ENCODE results near the gene SRPK3.

Gene SRPK3

GRCh38 chrX:153789654-153790053 lies 8.8 kb downstream of the SRPK3 start:
- DNase-seq: no peak

GRCh38 chrX:153791104-153791852 lies 10.4 kb downstream of the SRPK3 start:
- DNase-seq: no peak

GRCh38 chrX:153792368-153792767 lies 11.5 kb downstream of the SRPK3 start:
- DNase-seq: no peak

DNA sequence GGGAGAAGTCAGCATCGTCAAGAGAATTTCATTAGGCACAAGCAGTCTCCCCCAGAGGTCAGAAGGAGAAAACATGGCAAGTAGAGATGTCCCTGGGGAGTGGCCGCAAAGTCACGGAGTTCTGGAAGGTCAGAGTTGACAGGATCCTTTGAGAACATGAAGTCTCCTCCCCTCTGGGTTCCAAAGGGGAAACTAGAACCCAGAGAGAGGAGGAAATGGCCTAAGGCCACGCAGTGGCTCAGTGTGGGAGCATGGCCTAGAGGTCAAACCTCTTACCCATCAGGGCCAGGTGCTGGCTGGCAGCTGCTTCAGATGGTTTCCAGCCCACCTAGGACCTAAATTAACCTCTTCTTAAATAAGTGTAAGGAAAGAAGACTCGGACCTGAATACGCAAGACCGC lies 12.4 kb downstream of the SRPK3 start:
- DNase-seq: no peak

DNA sequence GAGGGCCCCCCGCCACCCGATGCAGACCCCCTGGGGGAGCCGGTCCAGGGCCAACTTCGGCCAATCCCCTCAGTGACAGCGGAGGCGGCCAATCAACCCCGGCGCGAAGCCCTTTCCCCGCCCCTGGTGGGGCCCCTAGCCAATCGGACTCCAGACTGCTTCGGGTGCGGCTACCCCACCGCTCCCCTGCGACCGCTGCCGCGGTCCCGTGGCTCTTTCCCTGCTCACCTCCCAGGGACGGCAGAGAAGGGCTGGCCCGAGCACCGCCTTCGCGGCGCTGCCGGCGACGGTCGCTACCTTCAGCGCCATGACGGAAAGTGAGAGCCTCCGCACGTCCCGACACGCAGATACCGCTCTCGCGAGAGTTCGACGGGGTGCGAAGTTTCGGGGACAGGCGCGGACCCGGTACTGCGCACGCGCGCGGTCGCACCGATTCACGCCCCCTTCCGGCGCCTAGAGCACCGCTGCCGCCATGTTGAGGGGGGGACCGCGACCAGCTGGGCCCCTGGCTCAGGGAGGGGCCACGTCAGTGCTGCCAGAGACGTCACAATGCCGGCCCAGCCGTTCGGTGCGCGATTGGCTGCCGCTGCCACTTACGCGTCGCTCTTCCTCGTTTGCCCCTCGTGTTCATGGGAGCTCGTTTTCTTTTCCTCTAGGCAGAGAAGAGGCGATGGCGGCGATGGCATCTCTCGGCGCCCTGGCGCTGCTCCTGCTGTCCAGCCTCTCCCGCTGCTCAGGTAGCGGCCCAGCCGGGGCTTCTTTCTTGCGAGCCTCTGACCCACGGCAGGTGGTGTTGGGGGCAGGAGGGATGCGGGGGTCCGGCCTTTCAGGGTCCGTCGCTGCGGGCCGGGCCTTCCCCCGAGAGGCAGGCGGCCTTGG lies 13.4 kb downstream of the SRPK3 start, which contains the start of the genes IDH3G and SSR4:
Gene IDH3G, minus strand, starts transcription at position 358 of the 879 bp plus-strand sequence. Its CDS starts 49 bp downstream, at position 309.
Gene SSR4, plus strand, starts transcription at position 651 of the 879 bp plus-strand sequence. Its CDS starts 20 bp downstream, at position 671.
- DNase-seq: peak; percentile 71

- DNase-seq: no peak
Measured at GRCh38 chrX:153794897-153795816, 14.3 kb downstream of the SRPK3 start.

DNA sequence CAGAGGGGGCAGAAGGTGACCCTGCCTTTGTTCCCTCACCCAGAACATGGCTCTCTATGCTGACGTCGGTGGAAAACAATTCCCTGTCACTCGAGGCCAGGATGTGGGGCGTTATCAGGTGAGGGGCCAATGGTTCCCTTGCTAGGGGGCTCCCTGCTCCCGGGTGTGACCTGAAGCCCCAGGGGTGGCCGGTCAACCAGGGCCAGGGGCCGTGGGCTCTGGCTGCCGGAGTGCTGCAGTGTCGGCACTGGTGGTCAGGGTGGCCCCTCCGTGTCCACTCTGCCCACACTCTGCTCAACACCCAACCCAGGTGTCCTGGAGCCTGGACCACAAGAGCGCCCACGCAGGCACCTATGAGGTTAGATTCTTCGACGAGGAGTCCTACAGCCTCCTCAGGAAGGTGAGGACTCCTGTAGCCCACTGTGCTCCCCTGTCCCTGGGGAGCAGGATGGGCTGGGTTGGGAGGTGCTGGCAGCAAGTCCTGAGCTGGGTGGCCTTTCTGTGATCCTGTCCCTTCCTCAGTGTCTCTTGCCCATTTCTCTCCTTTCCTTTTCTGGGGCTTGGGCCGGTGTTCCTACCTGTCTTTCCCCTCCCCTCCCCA lies 16.7 kb downstream of the SRPK3 start:
- DNase-seq: no peak

GRCh38 chrX:153799326-153799725 lies 18.5 kb downstream of the SRPK3 start:
- DNase-seq: no peak

- no peak for DNase-seq
Measured at GRCh38 chrX:153800177-153800722, 19.4 kb downstream of the SRPK3 start.

DNA sequence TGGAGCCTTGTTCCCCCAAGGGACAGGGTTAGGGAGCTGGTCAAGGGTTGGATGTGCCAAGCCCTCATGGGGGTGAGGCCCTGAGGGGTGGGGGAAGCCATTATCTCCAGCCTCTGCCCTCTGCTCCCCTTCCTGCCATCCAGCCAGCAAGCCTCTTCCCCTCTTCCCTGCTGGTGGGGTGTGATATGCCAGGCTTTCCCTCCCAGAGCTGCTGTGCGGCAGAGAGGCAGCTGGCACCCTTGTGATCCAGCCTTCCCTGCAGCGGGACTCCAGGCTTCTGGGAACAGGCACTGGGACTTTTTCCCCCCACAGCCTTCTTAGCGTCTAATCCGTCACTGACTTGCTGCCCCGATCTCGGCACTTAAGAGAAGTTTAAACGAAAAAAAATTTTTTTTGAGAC lies 19.9 kb downstream of the SRPK3 start:
- DNase-seq: no peak

GRCh38 chrX:153801669-153802068 lies 20.8 kb downstream of the SRPK3 start:
- no peak for DNase-seq

- no peak for DNase-seq
Measured at GRCh38 chrX:153802513-153803045, 21.7 kb downstream of the SRPK3 start.

GRCh38 chrX:153803211-153804099 lies 22.6 kb downstream of the SRPK3 start:
- DNase-seq: no peak

GRCh38 chrX:153804100-153804595 lies 23.3 kb downstream of the SRPK3 start:
- no peak for DNase-seq

DNA sequence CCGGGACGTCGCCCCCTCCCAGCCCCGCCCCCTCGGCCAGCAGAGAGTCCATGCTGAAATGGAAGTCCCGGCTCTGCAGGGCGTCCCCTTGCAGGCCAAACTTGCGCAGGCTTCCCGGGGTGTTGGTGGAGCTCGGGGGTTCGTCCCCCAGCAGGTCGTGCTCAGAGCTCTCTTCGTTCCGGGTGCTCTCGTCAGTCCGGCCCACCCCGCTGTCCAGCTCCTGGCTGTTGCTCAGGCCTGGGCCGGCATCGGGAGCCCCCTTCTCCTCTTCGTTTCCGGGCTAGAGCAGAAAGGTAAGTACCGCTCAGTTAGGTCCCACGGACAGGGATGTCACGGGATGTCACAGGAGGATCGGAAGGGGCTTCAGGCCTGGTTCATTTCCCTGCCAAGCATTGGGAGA lies 23.8 kb downstream of the SRPK3 start:
- DNase-seq: no peak

- DNase-seq: no peak
Measured at GRCh38 chrX:153805436-153805835, 24.6 kb downstream of the SRPK3 start.

- no peak for DNase-seq
Measured at GRCh38 chrX:153806999-153807575, 26.2 kb downstream of the SRPK3 start.

DNA sequence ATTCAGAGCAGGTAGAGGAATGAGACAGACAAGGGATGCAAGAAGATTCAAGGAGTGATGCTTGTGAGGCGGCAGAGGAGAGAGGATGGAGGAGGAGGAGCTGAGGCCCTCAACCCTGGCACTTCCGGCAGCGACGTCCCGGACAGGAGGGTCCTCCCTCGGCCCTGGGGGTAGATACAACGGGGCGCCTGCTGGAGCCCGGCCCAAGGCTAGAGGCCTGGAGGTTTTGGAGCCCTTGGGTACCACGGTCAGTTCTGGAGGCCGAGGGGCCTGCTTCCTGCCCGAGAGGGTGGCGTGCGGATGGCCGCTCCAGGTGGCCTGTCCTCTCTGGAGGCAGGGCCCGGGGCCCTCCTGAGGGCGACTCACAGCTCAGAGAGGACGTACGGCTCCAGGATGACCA lies 27.1 kb downstream of the SRPK3 start:
- DNase-seq: no peak

DNA sequence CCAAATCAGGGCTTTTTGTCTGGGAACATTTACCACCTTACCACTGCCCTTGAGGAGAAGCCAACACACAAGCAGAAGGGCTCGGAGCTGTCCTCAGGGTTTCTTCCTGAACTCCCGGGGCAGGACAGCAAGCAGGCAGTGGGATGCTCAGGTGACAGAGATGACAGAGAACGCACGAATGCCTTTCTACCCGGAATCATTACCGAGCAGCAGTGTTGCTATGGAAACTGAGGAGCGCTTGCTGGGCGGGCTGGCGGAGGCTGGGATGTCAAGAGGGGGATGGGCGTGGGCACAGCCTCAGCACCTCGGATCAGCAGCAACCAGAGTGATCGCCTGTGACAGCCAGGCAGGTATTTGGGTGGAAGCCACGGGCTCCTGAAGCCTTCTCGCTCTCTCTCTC lies 31.4 kb downstream of the SRPK3 start:
- DNase-seq: no peak

DNA sequence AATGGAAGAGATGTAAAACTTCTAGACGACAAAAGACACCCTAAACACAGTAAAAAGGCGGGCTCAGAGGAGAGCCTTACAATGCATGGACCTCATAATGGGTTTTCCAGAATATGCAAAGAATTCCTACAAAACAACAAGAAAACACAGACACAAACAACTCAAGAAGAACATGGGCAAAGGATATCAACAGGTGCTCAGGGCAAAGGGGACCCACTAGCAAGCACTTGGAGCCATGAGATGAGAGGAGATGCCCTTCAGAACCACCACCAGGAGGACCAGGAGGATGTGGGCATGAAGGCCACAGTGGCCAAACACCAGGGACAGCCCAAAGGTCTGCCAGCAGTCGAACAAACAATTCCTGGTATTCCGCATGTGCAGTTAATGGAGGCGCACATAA lies 32.3 kb downstream of the SRPK3 start:
- DNase-seq: no peak
